DND-41 (cell line): ENCODE results near the gene MRPL24.

Source experiments
- ATAC-seq: fragments of 200-7000 bp; cut with Tn5 transposase; 3 replicates; pipeline ENCODE4 v1.9.1; 2021; ENCODE audit warnings: low read depth; ENCODE audit not compliant: insufficient read depth
- DNase-seq: peaks from one replicate; pipeline ENCODE4 v3.0.0-alpha.2; 2020
- H2AFZ ChIP-seq: 2 replicates; pipeline ENCODE4 v1.6.0; 2012; ENCODE audit warnings: low read depth, low read length
- H3K27ac ChIP-seq: 2 replicates; pipeline ENCODE4 v1.5.1; 2012; ENCODE audit warnings: low read length, inconsistent platforms
- H3K27me3 ChIP-seq: fragments of 200-600 bp; sonication (generic); 2 replicates; pipeline ENCODE4 v1.6.0; 2012; ENCODE audit warnings: low read length, mild to moderate bottlenecking, inconsistent platforms; ENCODE audit not compliant: insufficient read depth, poor library complexity
- H3K36me3 ChIP-seq: 2 replicates; pipeline ENCODE4 v1.5.1; 2012; ENCODE audit warnings: low read length, inconsistent platforms; ENCODE audit not compliant: insufficient read depth
- H3K4me1 ChIP-seq: 2 replicates; pipeline ENCODE4 v1.5.1; 2012; ENCODE audit warnings: mild to moderate bottlenecking, low read length; ENCODE audit not compliant: insufficient read depth
- H3K4me2 ChIP-seq: 2 replicates; pipeline ENCODE4 v1.6.0; 2012; ENCODE audit warnings: mild to moderate bottlenecking, moderate library complexity, low read length, inconsistent platforms; ENCODE audit not compliant: insufficient read depth
- H3K4me3 ChIP-seq, 2 experiments: fragments of 200-600 bp in 1 of 2; shearing (Covaris generic) in 1 of 2; 2 replicates each; pipeline ENCODE4 v1.5.1; 2012 to 2016; ENCODE audit warnings: inconsistent platforms in 2 of 2, low read length in 2 of 2, mild to moderate bottlenecking in 2 of 2, low read depth in 1 of 2, moderate library complexity in 1 of 2
- H3K79me2 ChIP-seq: 2 replicates; pipeline ENCODE4 v1.6.0; 2012; ENCODE audit warnings: low read length, inconsistent platforms; ENCODE audit not compliant: insufficient read depth
- H3K9ac ChIP-seq: 2 replicates; pipeline ENCODE4 v1.6.0; 2012; ENCODE audit warnings: low read depth, mild to moderate bottlenecking, inconsistent platforms, low read length, moderate library complexity
- H3K9me3 ChIP-seq: 2 replicates; pipeline ENCODE4 v1.5.1; 2012; ENCODE audit warnings: low read length, moderate library complexity, mild to moderate bottlenecking, inconsistent platforms; ENCODE audit not compliant: insufficient read depth, severe bottlenecking
- H4K20me1 ChIP-seq: 2 replicates; pipeline ENCODE4 v1.6.0; 2012; ENCODE audit warnings: low read length; ENCODE audit not compliant: insufficient read depth
- CTCF ChIP-seq: IDR thresholded peaks from 2 replicates; pipeline ENCODE4 v1.5.1; 2012; ENCODE audit warnings: borderline replicate concordance, low read length, moderate library complexity, mild to moderate bottlenecking; ENCODE audit not compliant: poor library complexity, severe bottlenecking; ENCODE audit errors: extremely low read depth
- EZH2 ChIP-seq: IDR thresholded peaks from 3 replicates; pipeline ENCODE4 v1.6.1; 2012; ENCODE audit warnings: borderline replicate concordance, low read depth, mild to moderate bottlenecking, moderate library complexity, low read length, inconsistent platforms; ENCODE audit not compliant: severe bottlenecking

Gene MRPL24

DNA sequence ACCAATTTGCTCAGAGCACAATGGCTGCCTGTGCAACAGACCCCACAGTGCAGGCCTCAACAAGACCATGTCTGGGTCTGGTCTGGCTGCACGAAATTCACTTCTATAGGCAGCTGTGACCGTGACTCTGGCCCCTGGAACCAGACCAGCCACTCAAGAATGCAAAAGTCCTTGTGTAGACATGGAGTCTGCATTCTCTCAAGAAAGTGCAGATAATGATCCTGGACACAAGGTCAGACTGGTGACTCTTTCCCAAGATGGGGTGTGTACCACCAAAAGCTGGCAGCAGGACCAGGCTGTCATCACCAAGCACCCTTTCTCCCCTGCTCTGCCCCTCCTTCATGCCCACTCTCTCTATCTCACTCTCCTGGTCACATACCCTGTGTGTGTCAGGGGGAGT lies 19.8 kb downstream of the MRPL24 start:
- Histone ChIP-seq H3K4me2 (no peak overlapping the region), H3K27ac (no peak overlapping the region), H2AFZ (no peak overlapping the region), H3K4me3 (no peak overlapping the region), H3K79me2 (peaks cover 36% of the 10 kb centered on the region), H3K9ac (no peak overlapping the region), H4K20me1 (peaks cover 44% of the 10 kb centered on the region), H3K27me3 (no peaks in the 10 kb centered on the region), H3K9me3 (no peaks in the 10 kb centered on the region), H3K4me1 (peaks cover 26% of the 10 kb centered on the region), H3K36me3 (peaks cover 53% of the 10 kb centered on the region)
- DNase-seq (no peak), ATAC-seq (no peak)
- TF ChIP-seq CTCF = no peak
- no peak for TF ChIP-seq EZH2

DNA sequence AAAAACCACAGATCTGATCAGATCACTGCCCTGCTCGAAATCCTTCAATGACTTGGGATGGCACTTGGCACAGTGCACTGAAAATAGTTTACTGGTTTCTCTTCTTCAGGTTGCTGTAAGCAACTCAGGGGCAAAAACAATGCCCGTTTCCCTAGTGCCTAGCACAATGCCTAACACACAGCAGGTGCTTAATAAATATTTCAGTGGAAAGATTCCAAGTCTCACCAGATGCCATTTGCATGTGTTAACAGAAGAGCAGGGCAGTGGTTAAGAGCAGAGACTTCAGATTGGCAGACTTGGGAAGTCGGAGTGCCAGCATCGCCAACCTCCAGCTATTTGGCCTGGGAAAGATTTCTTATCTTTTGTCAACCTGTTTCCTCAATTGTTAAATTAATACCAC lies 23.5 kb downstream of the MRPL24 start:
- Histone ChIP-seq H3K27ac (no peak overlapping the region), H2AFZ (no peak overlapping the region), H3K4me3 (no peak overlapping the region), H3K9ac (no peak overlapping the region), H3K4me2 (no peak overlapping the region), H3K4me1 (no peaks in the 10 kb centered on the region), H3K36me3 (peaks cover 19% of the 10 kb centered on the region), H3K79me2 (peaks cover 3% of the 10 kb centered on the region; the same call in 1 of the 2 replicates), H3K27me3 (no peaks in the 10 kb centered on the region), H4K20me1 (peaks cover 9% of the 10 kb centered on the region; the same call in 1 of the 2 replicates), H3K9me3 (no peaks in the 10 kb centered on the region)
- no peak for ATAC-seq
- no peak for DNase-seq
- TF ChIP-seq CTCF (no peak), EZH2 (no peak)

DNA sequence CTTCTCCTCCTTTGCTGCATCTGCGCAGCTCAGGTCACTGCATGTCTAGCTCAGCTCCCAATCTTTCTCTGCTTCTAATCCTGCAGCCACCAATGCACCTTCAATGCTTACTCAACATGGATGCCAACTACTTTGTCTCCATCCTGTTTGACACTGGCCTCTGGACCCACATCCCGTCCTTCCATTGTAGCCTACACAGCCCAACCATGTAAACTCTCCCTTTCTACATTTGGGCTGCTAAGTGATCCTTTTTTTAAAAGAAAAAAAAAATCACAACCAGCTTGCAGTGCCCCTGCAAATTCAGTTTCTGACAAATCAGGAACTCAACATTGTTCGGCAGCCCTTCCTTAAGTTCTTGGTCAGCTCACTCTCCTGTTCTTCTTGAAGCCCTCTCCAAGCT lies 26.1 kb downstream of the MRPL24 start:
- no peak for DNase-seq
- H4K20me1 ChIP-seq = no peaks in the 10 kb centered on the region; the same call in 1 of the 2 replicates
- H3K36me3 ChIP-seq = peaks cover 4% of the 10 kb centered on the region; the same call in 1 of the 2 replicates
- H3K4me2 ChIP-seq = no peak overlapping the region
- H3K27me3 ChIP-seq = no peaks in the 10 kb centered on the region
- no peaks in the 10 kb centered on the region for H3K79me2 ChIP-seq
- H3K4me1 ChIP-seq = no peaks in the 10 kb centered on the region
- no peaks in the 10 kb centered on the region for H3K9me3 ChIP-seq
- TF ChIP-seq CTCF = no peak
- TF ChIP-seq EZH2 = no peak
- H2AFZ ChIP-seq = no peak overlapping the region
- no peak overlapping the region for H3K4me3 ChIP-seq
- no peak for ATAC-seq
- H3K9ac ChIP-seq = no peak overlapping the region
- no peak overlapping the region for H3K27ac ChIP-seq

DNA sequence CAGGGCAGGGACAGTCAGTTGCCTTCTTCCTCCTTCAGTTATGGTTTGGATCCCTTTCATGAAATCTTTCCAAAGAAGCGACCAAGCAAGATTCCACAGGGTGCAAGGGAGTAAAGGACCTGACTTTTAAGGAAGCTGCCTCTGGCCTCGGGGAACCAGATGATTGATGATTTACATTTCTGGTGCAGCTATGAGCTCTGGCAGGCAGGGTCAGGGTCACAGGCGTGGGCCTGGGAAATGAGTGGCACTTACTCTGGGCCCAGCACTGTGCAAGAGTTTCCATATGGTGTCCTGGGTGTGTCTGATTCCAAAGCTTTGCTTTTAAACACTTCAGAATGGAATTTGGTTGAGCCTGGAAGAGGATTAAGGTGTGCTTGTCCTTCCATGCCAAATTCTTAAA lies 28.3 kb downstream of the MRPL24 start:
- no peak for TF ChIP-seq EZH2
- H3K9me3 ChIP-seq = no peaks in the 10 kb centered on the region
- H3K27ac ChIP-seq = no peak overlapping the region
- H3K9ac ChIP-seq = no peak overlapping the region
- no peak overlapping the region for H3K4me3 ChIP-seq
- H3K4me1 ChIP-seq = no peaks in the 10 kb centered on the region
- no peaks in the 10 kb centered on the region for H3K27me3 ChIP-seq
- ATAC-seq = no peak
- DNase-seq = no peak
- H2AFZ ChIP-seq = no peak overlapping the region
- H3K79me2 ChIP-seq = no peaks in the 10 kb centered on the region
- H4K20me1 ChIP-seq = peaks cover 5% of the 10 kb centered on the region; the same call in 1 of the 2 replicates
- no peak overlapping the region for H3K4me2 ChIP-seq
- H3K36me3 ChIP-seq = peaks cover 4% of the 10 kb centered on the region; the same call in 1 of the 2 replicates
